ENCODE results near the gene NFASC.

- TF ChIP-seq CTCF (IDR thresholded peaks at IDR 0.05), result no peak
- TF ChIP-seq POLR2A (IDR thresholded peaks at IDR 0.05), result no peak
These were observed 106.7 kb downstream of the NFASC start for GRCh38 chr1:204977318-204977717.

All from testis (tissue), 2 donors.